Parathyroid adenoma (tissue), 2 donors: ENCODE data around the gene SH3GL1.
"Not testable (repeated sequence)": the region's sequence is repeated elsewhere in the genome, so short reads cannot be mapped to it uniquely, and the experiment has no call there.

ENCODE experiments used
- H2AFZ ChIP-seq: fragments of 300-600 bp; sonication (generic); one replicate; pipeline ENCODE4 v1.7.0; 2017; ENCODE audit warnings: antibody characterized with exemption, mild to moderate bottlenecking
- H3K27ac ChIP-seq: fragments of 300-600 bp; sonication (generic); one replicate; pipeline ENCODE4 v1.7.0; 2017
- H3K27me3 ChIP-seq: fragments of 300-600 bp; sonication (generic); one replicate; pipeline ENCODE4 v1.7.0; 2017; ENCODE audit warnings: low read length; ENCODE audit not compliant: control insufficient read depth, insufficient read depth
- H3K36me3 ChIP-seq: fragments of 300-600 bp; sonication (generic); one replicate; pipeline ENCODE4 v1.7.0; 2017; ENCODE audit warnings: low read length; ENCODE audit not compliant: control insufficient read depth, insufficient read depth
- H3K4me1 ChIP-seq: fragments of 300-600 bp; sonication (generic); one replicate; pipeline ENCODE4 v1.7.0; 2017; ENCODE audit warnings: control low read depth
- H3K4me2 ChIP-seq: fragments of 300-600 bp; sonication (generic); one replicate; pipeline ENCODE4 v1.7.0; 2017; ENCODE audit warnings: low read length
- H3K4me3 ChIP-seq: fragments of 300-600 bp; sonication (generic); one replicate; pipeline ENCODE4 v1.7.0; 2017; ENCODE audit warnings: low read depth, low read length
- H3K79me2 ChIP-seq: fragments of 300-600 bp; sonication (generic); one replicate; pipeline ENCODE4 v1.7.0; 2017; ENCODE audit warnings: control low read depth
- H3K9ac ChIP-seq: fragments of 300-600 bp; sonication (generic); one replicate; pipeline ENCODE4 v1.7.0; 2017; ENCODE audit warnings: mild to moderate bottlenecking
- H3K9me3 ChIP-seq: fragments of 300-600 bp; sonication (generic); one replicate; pipeline ENCODE4 v1.7.0; 2017; ENCODE audit warnings: low read length; ENCODE audit not compliant: control insufficient read depth
- CTCF ChIP-seq: fragments of 300-600 bp; sonication (generic); IDR thresholded peaks from one replicate; pipeline ENCODE4 v1.7.0; 2017; ENCODE audit warnings: antibody characterized with exemption, mild to moderate bottlenecking
- donor health status: primary hyperparathyroidism.

Gene SH3GL1

GRCh38 chr19:4350111-4350510, 50.2 kb downstream of the SH3GL1 start:
- peaks cover 5% of the 10 kb centered on the region for H3K4me1 ChIP-seq
- H3K9me3 ChIP-seq: no peaks in the 10 kb centered on the region
- H3K36me3 ChIP-seq: no peaks in the 10 kb centered on the region
- no peaks in the 10 kb centered on the region for H3K27me3 ChIP-seq
- H3K27ac ChIP-seq: no peak overlapping the region
- peaks cover 2% of the 10 kb centered on the region for H3K79me2 ChIP-seq
- H3K4me2 ChIP-seq: no peak overlapping the region
- no peak overlapping the region for H2AFZ ChIP-seq
- H3K4me3 ChIP-seq: no peak overlapping the region
- H3K9ac ChIP-seq: no peak overlapping the region
- TF ChIP-seq CTCF: no peak

GRCh38 chr19:4349225-4349624, 51.1 kb downstream of the SH3GL1 start:
- not testable (repeated sequence) for H3K27ac ChIP-seq, H2AFZ ChIP-seq, H3K4me2 ChIP-seq, H3K4me3 ChIP-seq, H3K79me2 ChIP-seq, H3K36me3 ChIP-seq, H3K9ac ChIP-seq, H3K9me3 ChIP-seq, H3K4me1 ChIP-seq, H3K27me3 ChIP-seq

- H3K79me2 ChIP-seq: peaks cover 2% of the 10 kb centered on the region
- H3K4me3 ChIP-seq: no peak overlapping the region
- no peak for TF ChIP-seq CTCF
- no peaks in the 10 kb centered on the region for H3K9me3 ChIP-seq
- no peaks in the 10 kb centered on the region for H3K27me3 ChIP-seq
- no peak overlapping the region for H3K9ac ChIP-seq
- no peak overlapping the region for H2AFZ ChIP-seq
- H3K27ac ChIP-seq: no peak overlapping the region
- no peaks in the 10 kb centered on the region for H3K36me3 ChIP-seq
- peaks cover 5% of the 10 kb centered on the region for H3K4me1 ChIP-seq
- no peak overlapping the region for H3K4me2 ChIP-seq
Measured at GRCh38 chr19:4347521-4347920, 52.8 kb downstream of the SH3GL1 start.

- Histone ChIP-seq H3K9ac (no peak overlapping the region), H3K79me2 (peaks cover 2% of the 10 kb centered on the region), H3K4me3 (no peak overlapping the region), H3K27me3 (no peaks in the 10 kb centered on the region), H3K36me3 (no peaks in the 10 kb centered on the region), H3K4me2 (no peak overlapping the region), H3K9me3 (no peaks in the 10 kb centered on the region), H3K4me1 (no peaks in the 10 kb centered on the region), H3K27ac (no peak overlapping the region), H2AFZ (no peak overlapping the region)
- TF ChIP-seq CTCF: no peak
Measured at GRCh38 chr19:4346020-4346383, 54.3 kb downstream of the SH3GL1 start.

GRCh38 chr19:4345342-4346019, 54.9 kb downstream of the SH3GL1 start:
- Histone ChIP-seq H3K27ac (no peak overlapping the region), H3K9ac (no peak overlapping the region), H3K27me3 (no peaks in the 10 kb centered on the region), H3K4me3 (no peak overlapping the region), H3K4me2 (no peak overlapping the region), H3K79me2 (peaks cover 2% of the 10 kb centered on the region), H3K9me3 (no peaks in the 10 kb centered on the region), H3K36me3 (no peaks in the 10 kb centered on the region), H2AFZ (no peak overlapping the region), H3K4me1 (no peaks in the 10 kb centered on the region)
- TF ChIP-seq CTCF: no peak
